Gastrocnemius medialis (tissue), 4 donors: ENCODE measurements around the gene DIP2C. TPM values are rescaled to one million over a fixed set of nuclear protein-coding genes. Genes with fewer than 3 reads are reported as not detected.

Source experiments
- ATAC-seq, 2 donors: fragments of 150-250 bp; one replicate each; pipeline ENCODE4 v1.9.1; 2016
- DNase-seq, 2 donors: peaks; one replicate each; pipeline ENCODE4 v3.0.0-alpha.2; 2019
- H3K27ac ChIP-seq, 4 donors: fragments of 200-600 bp; sonication (generic); 1 replicate in 1 of 4; 2 replicates in 3 of 4; pipeline ENCODE4 v1.5.1; 2016 to 2018; ENCODE audit warnings: mild to moderate bottlenecking in 2 of 4, moderate library complexity in 1 of 4
- H3K27me3 ChIP-seq, 3 donors: fragments of 200-600 bp; sonication (generic) in 2 of 3; 1 replicate in 1 of 3; 2 replicates in 2 of 3; pipeline versions ENCODE4 v1.5.1 to v1.6.0; 2016 to 2019; ENCODE audit warnings: mild to moderate bottlenecking in 1 of 3, moderate library complexity in 1 of 3
- H3K36me3 ChIP-seq, 2 donors: fragments of 200-600 bp; sonication (generic) in 1 of 2; one replicate each; pipeline ENCODE4 v1.5.1; 2017 to 2018
- H3K4me1 ChIP-seq, 2 donors: fragments of 200-600 bp; sonication (generic) in 1 of 2; one replicate each; pipeline ENCODE4 v1.5.1; 2016 to 2017; ENCODE audit warnings: mild to moderate bottlenecking in 2 of 2
- H3K4me3 ChIP-seq, 4 donors: fragments of 200-600 bp; sonication (generic) in 3 of 4; 1 replicate in 1 of 4; 2 replicates in 3 of 4; pipeline ENCODE4 v1.5.1; 2016 to 2019; ENCODE audit warnings: mild to moderate bottlenecking in 2 of 4
- H3K9me3 ChIP-seq, 3 donors: fragments of 200-600 bp; sonication (generic) in 2 of 3; 1 replicate in 1 of 3; 2 replicates in 2 of 3; pipeline ENCODE4 v1.5.1; 2016 to 2019
- POLR2A ChIP-seq, 2 donors: fragments of 450-650 bp; IDR thresholded peaks; one replicate each; pipeline ENCODE4 v1.6.1; 2017; ENCODE audit warnings: antibody characterized with exemption in 2 of 2, mild to moderate bottlenecking in 2 of 2, moderate library complexity in 2 of 2
- in situ Hi-C, 4 donors: fragments of 200-750 bp; cut with MboI; loops; one replicate each; pipeline versions ENCODE4 v1.15.0 to v1.8.0; 2017; ENCODE audit warnings: low sequenced_read_pairs in 4 of 4
- intact Hi-C: fragments of 100-400 bp; cut with DNase I; formaldehyde crosslinking; loops from one replicate; pipeline ENCODE4 v1.15.1; 2023; ENCODE audit warnings: low total_unique reads
- total RNA-seq, 4 donors: library from RNA; depleted of rRNA; stranded (reverse); fragments of >200 nt; gene quantifications; one replicate each; pipeline versions ENCODE4 v1.1.0 to v1.2.3, GENCODE V29; 2016
- TF ChIP-seq, protein P1 (sequence below), 5 experiments: fragments of 450-650 bp in 3 of 5; fragments of 200-600 bp in 2 of 5; sonication (generic) in 2 of 5; IDR thresholded peaks in 4 of 5; conservative IDR thresholded peaks in 1 of 5; 1 replicate in 4 of 5; 2 replicates in 1 of 5; pipeline ENCODE4 v1.5.1; 2016 to 2019; ENCODE audit warnings: antibody characterized with exemption in 5 of 5, mild to moderate bottlenecking in 3 of 5, moderate library complexity in 3 of 5

DIP2C gene
- total RNA-seq, 4 donors from 2014 or later = 19.1 to 60.0 (median 30.2) TPM

DNA sequence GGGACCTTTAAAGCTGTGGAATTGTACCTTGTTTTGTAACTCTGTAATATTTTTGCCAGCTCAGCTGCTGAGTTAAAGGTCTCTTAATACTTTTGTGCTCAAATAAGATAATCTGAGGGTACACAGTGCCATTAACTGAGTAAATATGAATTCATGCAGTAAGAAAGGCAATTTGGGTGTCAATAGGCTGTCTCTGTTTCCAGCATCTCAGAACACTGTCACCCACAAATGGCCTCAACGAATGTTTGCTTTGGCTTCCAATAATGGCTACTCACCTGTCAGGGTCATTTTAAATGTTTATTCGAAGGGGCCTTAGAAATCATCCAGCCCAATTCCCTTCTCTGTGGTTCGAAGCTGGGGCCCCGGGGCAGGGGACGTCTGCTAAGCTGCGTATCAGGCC is 328.8 kb downstream of the DIP2C start:
- DNase-seq (no peak), ATAC-seq (no peak)
- no peaks in the 10 kb centered on the region for H3K27me3 ChIP-seq
- no peak overlapping the region for H3K4me3 ChIP-seq
- no peaks in the 10 kb centered on the region for H3K4me1 ChIP-seq
- TF ChIP-seq, protein P1, sequence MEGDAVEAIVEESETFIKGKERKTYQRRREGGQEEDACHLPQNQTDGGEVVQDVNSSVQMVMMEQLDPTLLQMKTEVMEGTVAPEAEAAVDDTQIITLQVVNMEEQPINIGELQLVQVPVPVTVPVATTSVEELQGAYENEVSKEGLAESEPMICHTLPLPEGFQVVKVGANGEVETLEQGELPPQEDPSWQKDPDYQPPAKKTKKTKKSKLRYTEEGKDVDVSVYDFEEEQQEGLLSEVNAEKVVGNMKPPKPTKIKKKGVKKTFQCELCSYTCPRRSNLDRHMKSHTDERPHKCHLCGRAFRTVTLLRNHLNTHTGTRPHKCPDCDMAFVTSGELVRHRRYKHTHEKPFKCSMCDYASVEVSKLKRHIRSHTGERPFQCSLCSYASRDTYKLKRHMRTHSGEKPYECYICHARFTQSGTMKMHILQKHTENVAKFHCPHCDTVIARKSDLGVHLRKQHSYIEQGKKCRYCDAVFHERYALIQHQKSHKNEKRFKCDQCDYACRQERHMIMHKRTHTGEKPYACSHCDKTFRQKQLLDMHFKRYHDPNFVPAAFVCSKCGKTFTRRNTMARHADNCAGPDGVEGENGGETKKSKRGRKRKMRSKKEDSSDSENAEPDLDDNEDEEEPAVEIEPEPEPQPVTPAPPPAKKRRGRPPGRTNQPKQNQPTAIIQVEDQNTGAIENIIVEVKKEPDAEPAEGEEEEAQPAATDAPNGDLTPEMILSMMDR (IDR thresholded peaks at IDR 0.05 in 4 of 5, conservative IDR thresholded peaks at IDR 0.05 in 1 of 5) = no peak
- TF ChIP-seq POLR2A (IDR thresholded peaks at IDR 0.05) = no peak
- H3K9me3 ChIP-seq = no peaks in the 10 kb centered on the region
- peaks cover 3 to 55% of the 10 kb centered on the region in 2 donors for H3K36me3 ChIP-seq
- in situ Hi-C loops (no loop called here), intact Hi-C loops (no loop called here)
- no peak overlapping the region for H3K27ac ChIP-seq

GRCh38 chr10:359762-360161 is 329.7 kb downstream of the DIP2C start:
- Histone ChIP-seq H3K4me3 (no peak overlapping the region), H3K9me3 (no peaks in the 10 kb centered on the region), H3K36me3 (peaks cover 0 to 48% of the 10 kb centered on the region in 2 donors), H3K4me1 (no peaks in the 10 kb centered on the region), H3K27ac (no peak overlapping the region), H3K27me3 (no peaks in the 10 kb centered on the region)
- DNase-seq (no peak), ATAC-seq (no peak)
- TF ChIP-seq POLR2A (IDR thresholded peaks at IDR 0.05) = no peak
- TF ChIP-seq, protein P1 (IDR thresholded peaks at IDR 0.05 in 4 of 5, conservative IDR thresholded peaks at IDR 0.05 in 1 of 5) = no peak
- in situ Hi-C loops (no loop called here), intact Hi-C loops (no loop called here)

DNA sequence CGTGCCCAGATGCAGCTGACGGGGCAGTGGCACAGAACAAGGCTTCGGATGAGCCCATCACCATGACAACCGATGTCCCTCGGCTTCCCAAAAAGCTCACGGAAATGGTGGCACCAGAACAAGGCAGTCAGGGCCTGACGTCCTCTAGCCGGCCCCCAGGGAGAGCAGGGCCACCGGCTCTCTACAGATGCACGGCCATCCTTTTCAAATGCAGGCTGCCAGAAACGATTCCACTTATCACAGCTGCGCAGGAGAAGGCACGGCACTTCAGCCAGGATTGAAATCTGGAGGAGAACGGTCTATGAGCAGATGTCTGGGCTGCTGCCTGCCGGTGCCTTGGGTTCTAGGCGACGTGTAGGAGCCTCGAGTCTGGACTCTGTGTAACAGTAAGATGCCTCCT is 330.4 kb downstream of the DIP2C start:
- ATAC-seq = no peak
- H3K4me3 ChIP-seq = no peak overlapping the region
- H3K4me1 ChIP-seq = no peaks in the 10 kb centered on the region
- H3K36me3 ChIP-seq = peaks cover 0 to 54% of the 10 kb centered on the region in 2 donors
- TF ChIP-seq, protein P1 (IDR thresholded peaks at IDR 0.05 in 4 of 5, conservative IDR thresholded peaks at IDR 0.05 in 1 of 5) = no peak
- no peak for TF ChIP-seq POLR2A (IDR thresholded peaks at IDR 0.05)
- H3K9me3 ChIP-seq = no peaks in the 10 kb centered on the region
- H3K27me3 ChIP-seq = no peaks in the 10 kb centered on the region
- DNase-seq = no peak
- intact Hi-C loops (no loop called here), in situ Hi-C loops (no loop called here)
- H3K27ac ChIP-seq = no peak overlapping the region

DNA sequence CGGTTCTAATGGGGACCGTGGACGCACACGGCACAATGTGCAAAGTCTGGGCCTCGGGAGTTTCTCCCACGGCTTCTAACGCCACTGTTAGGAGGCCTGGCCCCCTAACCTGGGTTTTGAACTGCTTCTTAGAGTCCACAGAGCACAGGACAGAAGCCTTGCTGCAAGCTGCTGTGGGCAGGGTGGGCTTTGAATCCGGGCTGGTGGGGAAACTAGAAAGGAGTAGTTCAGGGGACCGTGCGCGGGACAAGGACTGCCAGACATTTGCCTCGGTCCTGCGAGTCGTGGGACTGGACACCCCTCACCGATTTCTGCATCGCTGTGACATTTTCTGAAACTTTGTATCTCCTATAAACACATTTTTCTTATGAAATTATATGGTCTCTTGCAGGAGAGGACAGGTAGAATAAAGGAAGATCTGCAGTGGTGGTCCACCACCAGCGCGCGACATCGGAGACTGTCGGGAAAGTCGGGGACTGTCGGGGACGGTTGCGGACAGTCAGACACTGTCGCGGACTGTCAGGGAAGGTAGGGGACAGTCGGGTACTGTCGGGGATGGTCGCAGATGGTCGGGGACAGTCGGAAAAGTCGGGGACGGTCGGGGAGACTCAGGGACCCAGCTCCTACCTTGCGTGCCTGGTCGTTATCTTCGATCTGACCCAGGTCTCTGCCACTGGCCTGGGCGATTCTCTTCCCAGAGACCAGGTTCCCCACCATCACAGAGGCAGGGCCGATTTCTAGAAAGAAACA is 332.1 kb downstream of the DIP2C start:
- TF ChIP-seq, protein P1 (IDR thresholded peaks at IDR 0.05 in 4 of 5, conservative IDR thresholded peaks at IDR 0.05 in 1 of 5) = no peak
- no peak for TF ChIP-seq POLR2A (IDR thresholded peaks at IDR 0.05)
- in situ Hi-C loops (no loop called here), intact Hi-C loops (no loop called here)
- Histone ChIP-seq H3K27me3 (no peaks in the 10 kb centered on the region), H3K4me1 (no peaks in the 10 kb centered on the region), H3K9me3 (no peaks in the 10 kb centered on the region), H3K27ac (no peak overlapping the region), H3K36me3 (peaks cover 0 to 56% of the 10 kb centered on the region in 2 donors), H3K4me3 (no peak overlapping the region)
- no peak for ATAC-seq
- DNase-seq = no peak
